Measurements from ENCODE around the gene ALOX5. TPM values are rescaled to one million over a fixed set of nuclear protein-coding genes. Genes with fewer than 3 reads are reported as not detected.

ALOX5 gene
- total and polyA plus RNA-seq, 4 donors: 2.9 to 16.9 (median 8.4) TPM

DNA sequence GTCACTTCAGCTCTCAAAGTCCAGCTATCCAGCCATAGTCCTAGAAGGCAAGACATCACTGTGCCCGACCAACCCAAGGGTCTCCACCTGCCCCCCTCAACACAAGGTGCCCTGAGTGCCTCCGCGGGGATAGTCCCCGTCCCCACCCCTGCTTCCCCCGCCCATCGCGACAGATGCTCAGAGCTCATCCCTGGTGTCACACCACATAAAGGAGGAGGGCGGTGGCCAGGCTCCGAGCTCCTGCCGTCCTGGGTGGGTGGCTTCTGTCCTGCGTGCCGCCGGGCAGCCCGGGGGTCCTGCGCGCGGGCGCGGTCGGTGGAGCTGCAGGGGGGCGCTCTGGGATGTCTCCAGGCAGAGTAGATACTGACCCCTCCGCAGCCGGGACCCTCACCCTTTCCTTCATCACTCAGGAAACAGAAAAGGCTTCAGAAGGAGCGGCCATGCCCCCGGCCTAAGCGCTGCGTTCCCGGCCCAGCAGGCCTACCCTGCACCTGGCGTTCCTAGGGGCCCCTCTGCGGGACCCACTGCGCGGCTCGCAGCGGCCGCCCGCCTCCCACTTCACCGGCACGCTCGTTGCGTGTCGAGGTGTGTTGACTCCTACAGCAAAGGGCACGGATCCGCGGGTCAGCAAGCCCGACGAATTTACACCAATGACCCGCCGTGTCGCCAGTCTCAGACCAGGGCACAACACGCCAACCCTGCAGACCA lies 53.4 kb downstream of the ALOX5 start:
- DNase-seq (ENCODE audit: low spot score): no peak
- Histone ChIP-seq H3K27ac (ENCODE audit: low read depth in 1 of 2, low read length in 2 of 2) (no peak overlapping the region), H3K4me1 (ENCODE audit: control insufficient read depth in 4 of 4, insufficient read depth in 4 of 4, low read length in 3 of 4) (no peaks in the 10 kb centered on the region), H3K9me3 (ENCODE audit: control insufficient read depth in 4 of 4, low read length in 3 of 4) (no peaks in the 10 kb centered on the region), H3K36me3 (ENCODE audit: control insufficient read depth in 4 of 4, insufficient read depth in 3 of 4, low read depth in 1 of 4, low read length in 3 of 4) (no peaks in the 10 kb centered on the region), H3K9ac (ENCODE audit: low read depth in 1 of 2, low read length in 2 of 2) (no peak overlapping the region), H3K27me3 (ENCODE audit: control insufficient read depth in 4 of 4, insufficient read depth in 4 of 4, low read length in 3 of 4) (no peaks in the 10 kb centered on the region), H3K4me3 (ENCODE audit: low read depth in 1 of 3, low read length in 3 of 3) (no peak overlapping the region)
- 42% methylated on average over 50 of the region's 50 CpGs for WGBS
- no peak for TF ChIP-seq CTCF (IDR thresholded peaks at IDR 0.05; ENCODE audit: low read depth, low read length, missing input control)
- no peak for TF ChIP-seq RXRA (IDR thresholded peaks at IDR 0.05)
- TF ChIP-seq EGR1 (IDR thresholded peaks at IDR 0.05; ENCODE audit: low read depth in 2 of 2): no peak
- no peak for TF ChIP-seq YY1 (IDR thresholded peaks at IDR 0.05)
- no peak for TF ChIP-seq JUND (IDR thresholded peaks at IDR 0.05)
- no peak for TF ChIP-seq GABPA (IDR thresholded peaks at IDR 0.05 in 1 of 2, conservative IDR thresholded peaks at IDR 0.05 in 1 of 2)
- no peak for TF ChIP-seq FOXA1 (IDR thresholded peaks at IDR 0.05)

- no peaks in the 10 kb centered on the region for H3K9me3 ChIP-seq (ENCODE audit: control insufficient read depth in 4 of 4, low read length in 3 of 4)
- no peak for DNase-seq (ENCODE audit: low spot score)
- WGBS: 38% methylated on average over 16 of the region's 16 CpGs
- TF ChIP-seq GABPA (IDR thresholded peaks at IDR 0.05 in 1 of 2, conservative IDR thresholded peaks at IDR 0.05 in 1 of 2) (no peak), SP1 (IDR thresholded peaks at IDR 0.05) (no peak)
- H3K4me1 ChIP-seq (ENCODE audit: control insufficient read depth in 4 of 4, insufficient read depth in 4 of 4, low read length in 3 of 4): no peaks in the 10 kb centered on the region
- H3K27me3 ChIP-seq (ENCODE audit: control insufficient read depth in 4 of 4, insufficient read depth in 4 of 4, low read length in 3 of 4): no peaks in the 10 kb centered on the region
- H3K36me3 ChIP-seq (ENCODE audit: control insufficient read depth in 4 of 4, insufficient read depth in 3 of 4, low read depth in 1 of 4, low read length in 3 of 4): no peaks in the 10 kb centered on the region
- H3K9ac ChIP-seq (ENCODE audit: low read depth in 1 of 2, low read length in 2 of 2): no peak overlapping the region
- no peak overlapping the region for H3K27ac ChIP-seq (ENCODE audit: low read depth in 1 of 2, low read length in 2 of 2)
- no peak overlapping the region for H3K4me3 ChIP-seq (ENCODE audit: low read depth in 1 of 3, low read length in 3 of 3)
Observed at GRCh38 chr10:45427970-45428366, 54.0 kb downstream of the ALOX5 start.

DNA sequence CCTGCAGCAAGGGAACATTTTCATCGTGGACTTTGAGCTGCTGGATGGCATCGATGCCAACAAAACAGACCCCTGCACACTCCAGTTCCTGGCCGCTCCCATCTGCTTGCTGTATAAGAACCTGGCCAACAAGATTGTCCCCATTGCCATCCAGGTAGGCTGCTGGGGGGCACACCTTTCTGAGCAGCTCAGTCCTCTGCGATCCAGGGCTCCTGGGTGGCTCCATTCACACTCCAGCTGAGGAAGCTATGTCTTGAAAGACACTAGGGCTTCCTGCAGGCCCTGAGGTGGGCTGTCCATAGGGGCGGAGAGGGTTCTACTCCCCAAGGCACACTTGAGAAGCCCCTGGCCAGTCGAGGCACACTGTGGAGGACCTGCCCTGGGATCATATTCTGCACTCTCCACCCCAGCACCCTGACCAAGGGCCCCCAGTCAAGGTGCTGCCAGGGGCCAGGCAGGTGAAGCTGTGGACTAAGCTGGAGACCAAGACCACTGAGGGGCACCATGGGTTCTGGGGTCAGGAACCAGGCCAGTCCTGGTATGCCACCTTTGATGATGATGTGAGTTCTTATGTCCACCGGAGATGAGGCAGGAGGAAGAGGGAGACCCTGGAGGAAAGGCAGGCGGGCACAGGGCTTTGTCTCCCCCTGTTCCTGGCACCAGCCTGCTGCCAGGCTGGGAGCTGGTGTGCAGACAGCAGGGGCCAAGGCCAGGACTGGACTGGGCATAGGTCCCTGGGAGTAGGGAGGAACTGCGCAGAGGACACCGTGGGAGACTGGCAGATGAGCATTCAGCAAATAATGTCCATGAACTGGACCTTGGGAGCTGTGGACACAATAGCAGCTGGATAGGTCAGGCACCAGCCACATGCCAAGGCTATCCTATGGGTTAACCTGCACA lies 54.8 kb downstream of the ALOX5 start:
- H3K9me3 ChIP-seq (ENCODE audit: control insufficient read depth in 4 of 4, low read length in 3 of 4): no peaks in the 10 kb centered on the region
- WGBS: 79% methylated on average over 10 of the region's 10 CpGs
- H3K27ac ChIP-seq (ENCODE audit: low read depth in 1 of 2, low read length in 2 of 2): no peak overlapping the region
- no peaks in the 10 kb centered on the region for H3K36me3 ChIP-seq (ENCODE audit: control insufficient read depth in 4 of 4, insufficient read depth in 3 of 4, low read depth in 1 of 4, low read length in 3 of 4)
- no peaks in the 10 kb centered on the region for H3K27me3 ChIP-seq (ENCODE audit: control insufficient read depth in 4 of 4, insufficient read depth in 4 of 4, low read length in 3 of 4)
- DNase-seq (ENCODE audit: low spot score): no peak
- no peaks in the 10 kb centered on the region for H3K4me1 ChIP-seq (ENCODE audit: control insufficient read depth in 4 of 4, insufficient read depth in 4 of 4, low read length in 3 of 4)
- H3K9ac ChIP-seq (ENCODE audit: low read depth in 1 of 2, low read length in 2 of 2): no peak overlapping the region
- H3K4me3 ChIP-seq (ENCODE audit: low read depth in 1 of 3, low read length in 3 of 3): no peak overlapping the region
- TF ChIP-seq YY1 (IDR thresholded peaks at IDR 0.05): no peak
- TF ChIP-seq SP1 (IDR thresholded peaks at IDR 0.05): no peak
- no peak for TF ChIP-seq RXRA (IDR thresholded peaks at IDR 0.05)
- no peak for TF ChIP-seq GABPA (IDR thresholded peaks at IDR 0.05 in 1 of 2, conservative IDR thresholded peaks at IDR 0.05 in 1 of 2)

GRCh38 chr10:45429790-45430189 lies 55.8 kb downstream of the ALOX5 start:
- Histone ChIP-seq H3K9me3 (ENCODE audit: control insufficient read depth in 4 of 4, low read length in 3 of 4) (no peaks in the 10 kb centered on the region), H3K9ac (ENCODE audit: low read depth in 1 of 2, low read length in 2 of 2) (no peak overlapping the region), H3K4me1 (ENCODE audit: control insufficient read depth in 4 of 4, insufficient read depth in 4 of 4, low read length in 3 of 4) (no peaks in the 10 kb centered on the region), H3K36me3 (ENCODE audit: control insufficient read depth in 4 of 4, insufficient read depth in 3 of 4, low read depth in 1 of 4, low read length in 3 of 4) (no peaks in the 10 kb centered on the region), H3K27ac (ENCODE audit: low read depth in 1 of 2, low read length in 2 of 2) (no peak overlapping the region), H3K4me3 (ENCODE audit: low read depth in 1 of 3, low read length in 3 of 3) (no peak overlapping the region), H3K27me3 (ENCODE audit: control insufficient read depth in 4 of 4, insufficient read depth in 4 of 4, low read length in 3 of 4) (no peaks in the 10 kb centered on the region)
- no peak for DNase-seq (ENCODE audit: low spot score)
- TF ChIP-seq EGR1 (IDR thresholded peaks at IDR 0.05; ENCODE audit: low read depth in 2 of 2): no peak
- no peak for TF ChIP-seq HNF4A (conservative IDR thresholded peaks at IDR 0.05)
- no peak for TF ChIP-seq HNF4G (IDR thresholded peaks at IDR 0.05)
- TF ChIP-seq RAD21 (IDR thresholded peaks at IDR 0.05): no peak
- no peak for TF ChIP-seq CTCF (IDR thresholded peaks at IDR 0.05; ENCODE audit: low read depth, low read length, missing input control)
- no peak for TF ChIP-seq NR2F2 (IDR thresholded peaks at IDR 0.05)
- WGBS: 83% methylated on average over 2 of the region's 2 CpGs
